Hepatocyte (in vitro differentiated cells): ENCODE measurements around the gene GPRIN1. TPM values are rescaled to one million over a fixed set of nuclear protein-coding genes. Genes with fewer than 3 reads are reported as not detected.

Experiments used
- DNase-seq: peaks from one replicate; pipeline ENCODE4 v3.0.0-alpha.2; 2016; ENCODE audit warnings: low spot score
- H2AFZ ChIP-seq: fragments of 200-600 bp; sonication (generic); 2 replicates; pipeline ENCODE4 v1.6.0; 2016; ENCODE audit warnings: antibody characterized with exemption, mild to moderate bottlenecking
- H3K27ac ChIP-seq: fragments of 200-600 bp; sonication (generic); 2 replicates; pipeline ENCODE4 v1.5.1; 2016; ENCODE audit warnings: mild to moderate bottlenecking
- H3K27me3 ChIP-seq: fragments of 200-600 bp; sonication (generic); 2 replicates; pipeline ENCODE4 v1.6.1; 2016
- H3K36me3 ChIP-seq: fragments of 200-600 bp; sonication (generic); replicated peaks from 2 replicates; pipeline ENCODE4 v1.5.1; 2016; ENCODE audit warnings: low read depth; ENCODE audit not compliant: insufficient read depth
- H3K4me1 ChIP-seq: fragments of 200-600 bp; sonication (generic); 2 replicates; pipeline ENCODE4 v1.5.1; 2016; ENCODE audit warnings: mild to moderate bottlenecking, moderate library complexity; ENCODE audit not compliant: insufficient read depth
- H3K4me2 ChIP-seq: fragments of 200-600 bp; sonication (generic); 2 replicates; pipeline ENCODE4 v1.6.0; 2016
- H3K4me3 ChIP-seq: fragments of 200-600 bp; sonication (generic); 2 replicates; pipeline ENCODE4 v1.5.1; 2016; ENCODE audit warnings: mild to moderate bottlenecking
- H3K79me2 ChIP-seq: fragments of 200-600 bp; sonication (generic); 2 replicates; pipeline ENCODE4 v1.6.0; 2017; ENCODE audit warnings: mild to moderate bottlenecking
- H3K9me2 ChIP-seq: fragments of 200-600 bp; sonication (generic); replicated peaks from 2 replicates; pipeline ENCODE4 v1.6.0; 2017; ENCODE audit warnings: mild to moderate bottlenecking; ENCODE audit not compliant: insufficient read depth
- H3K9me3 ChIP-seq: fragments of 200-600 bp; sonication (generic); 2 replicates; pipeline ENCODE4 v1.5.1; 2016; ENCODE audit warnings: low read depth, mild to moderate bottlenecking
- H4K20me1 ChIP-seq: fragments of 200-600 bp; sonication (generic); 2 replicates; pipeline ENCODE4 v1.6.0; 2016; ENCODE audit warnings: mild to moderate bottlenecking; ENCODE audit not compliant: insufficient read depth, poor library complexity, severe bottlenecking
- EZH2 ChIP-seq: fragments of 200-600 bp; sonication (generic); IDR thresholded peaks from 2 replicates; pipeline ENCODE4 v1.6.1; 2016; ENCODE audit warnings: antibody characterized with exemption, mild to moderate bottlenecking, borderline replicate concordance
- EZH2phosphoT487 ChIP-seq: fragments of 200-600 bp; sonication (generic); IDR thresholded peaks from one replicate; pipeline ENCODE4 v1.6.1; 2018; ENCODE audit warnings: antibody characterized with exemption, mild to moderate bottlenecking, low read depth, moderate library complexity; ENCODE audit not compliant: unreplicated experiment, severe bottlenecking
- WGBS: methylation state at CpG from one replicate; pipeline ENCODE4 v1.1.6; 2016; ENCODE audit warnings: low lambda C conversion rate; ENCODE audit errors: missing lambda C conversion rate; 5-methylcytosine and 5-hydroxymethylcytosine counted together
- polyA plus RNA-seq: library from polyadenylated mRNA; unstranded; fragments of >200 nt; fragmentation: Nextera tagmentation; extraction: Ambion mirVana; gene quantifications from 2 replicates; pipeline ENCODE4 v1.2.1, GENCODE V29; 2016
- total RNA-seq: library from RNA; depleted of rRNA; stranded (reverse); fragments of >200 nt; gene quantifications from 2 replicates; pipeline ENCODE4 v1.2.3, GENCODE V29; 2014
- TF ChIP-seq, protein P1 (sequence below): fragments of 200-600 bp; sonication (generic); IDR thresholded peaks from 2 replicates; pipeline ENCODE4 v1.5.1; 2016; ENCODE audit warnings: antibody characterized with exemption, mild to moderate bottlenecking; ENCODE audit not compliant: poor library complexity

Gene GPRIN1
- total and polyA plus RNA-seq, 2 experiments from 2014 or later, result 1.6 to 2.2 TPM

DNA sequence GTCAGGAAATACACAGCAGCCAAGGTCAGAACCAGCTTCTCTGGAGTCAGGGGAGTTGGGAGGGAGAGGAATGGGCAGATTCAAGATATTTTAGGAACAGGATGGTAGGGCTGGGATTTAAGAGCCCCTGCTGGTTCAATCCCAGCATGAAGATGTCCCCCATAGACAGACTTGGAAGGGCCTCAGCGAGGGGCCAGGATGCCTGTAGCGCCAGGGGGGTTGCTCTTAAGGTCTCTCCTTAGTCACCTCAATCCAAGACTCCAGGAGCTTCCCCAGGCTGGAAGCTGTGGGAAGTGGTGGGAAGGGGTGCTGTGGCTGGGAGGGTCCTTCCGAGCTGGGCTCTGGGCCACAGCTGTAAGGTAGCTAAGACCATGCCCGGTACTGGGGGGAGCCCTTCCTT, 29.3 kb upstream of the GPRIN1 start:
- 52% methylated on average over 4 of the region's 4 CpGs for WGBS
- H3K4me3 ChIP-seq, result no peak overlapping the region
- H2AFZ ChIP-seq, result no peak overlapping the region
- H3K27ac ChIP-seq, result no peak overlapping the region
- H4K20me1 ChIP-seq, result no peaks in the 10 kb centered on the region
- TF ChIP-seq EZH2 (no peak), EZH2phosphoT487 (no peak)
- TF ChIP-seq, protein P1, sequence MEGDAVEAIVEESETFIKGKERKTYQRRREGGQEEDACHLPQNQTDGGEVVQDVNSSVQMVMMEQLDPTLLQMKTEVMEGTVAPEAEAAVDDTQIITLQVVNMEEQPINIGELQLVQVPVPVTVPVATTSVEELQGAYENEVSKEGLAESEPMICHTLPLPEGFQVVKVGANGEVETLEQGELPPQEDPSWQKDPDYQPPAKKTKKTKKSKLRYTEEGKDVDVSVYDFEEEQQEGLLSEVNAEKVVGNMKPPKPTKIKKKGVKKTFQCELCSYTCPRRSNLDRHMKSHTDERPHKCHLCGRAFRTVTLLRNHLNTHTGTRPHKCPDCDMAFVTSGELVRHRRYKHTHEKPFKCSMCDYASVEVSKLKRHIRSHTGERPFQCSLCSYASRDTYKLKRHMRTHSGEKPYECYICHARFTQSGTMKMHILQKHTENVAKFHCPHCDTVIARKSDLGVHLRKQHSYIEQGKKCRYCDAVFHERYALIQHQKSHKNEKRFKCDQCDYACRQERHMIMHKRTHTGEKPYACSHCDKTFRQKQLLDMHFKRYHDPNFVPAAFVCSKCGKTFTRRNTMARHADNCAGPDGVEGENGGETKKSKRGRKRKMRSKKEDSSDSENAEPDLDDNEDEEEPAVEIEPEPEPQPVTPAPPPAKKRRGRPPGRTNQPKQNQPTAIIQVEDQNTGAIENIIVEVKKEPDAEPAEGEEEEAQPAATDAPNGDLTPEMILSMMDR, result no peak
- H3K4me2 ChIP-seq, result no peak overlapping the region
- no peaks in the 10 kb centered on the region for H3K36me3 ChIP-seq
- no peaks in the 10 kb centered on the region for H3K9me2 ChIP-seq
- H3K27me3 ChIP-seq, result peaks cover under 1% of the 10 kb centered on the region
- no peaks in the 10 kb centered on the region for H3K4me1 ChIP-seq
- no peaks in the 10 kb centered on the region for H3K79me2 ChIP-seq
- H3K9me3 ChIP-seq, result no peaks in the 10 kb centered on the region
- no peak for DNase-seq

DNA sequence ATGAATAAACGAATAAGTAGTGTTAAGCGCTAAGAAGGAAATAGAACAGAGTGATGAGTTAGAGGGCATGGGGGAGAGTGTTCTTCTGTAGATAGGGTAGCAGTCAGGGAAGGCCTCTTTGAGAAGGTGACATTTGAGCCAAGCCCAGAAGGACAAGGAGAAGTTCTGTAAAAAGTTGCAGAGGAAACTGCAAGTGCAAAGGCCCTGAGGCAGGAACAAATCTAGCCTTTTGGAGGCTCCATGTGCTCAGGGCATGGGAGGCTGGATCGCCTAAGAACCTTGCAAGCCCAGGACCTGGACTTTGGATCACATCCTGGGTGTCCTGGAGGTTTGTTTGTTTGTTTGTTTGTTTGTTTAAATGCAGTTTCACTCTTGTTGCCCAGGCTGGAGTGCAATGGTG, 28.5 kb upstream of the GPRIN1 start:
- peaks cover 8% of the 10 kb centered on the region for H3K27me3 ChIP-seq
- no peaks in the 10 kb centered on the region for H3K79me2 ChIP-seq
- no peak for DNase-seq
- 96% methylated on average over 3 of the region's 3 CpGs for WGBS
- H3K27ac ChIP-seq, result no peak overlapping the region
- H3K4me3 ChIP-seq, result no peak overlapping the region
- no peaks in the 10 kb centered on the region for H4K20me1 ChIP-seq
- H3K4me2 ChIP-seq, result no peak overlapping the region
- H2AFZ ChIP-seq, result no peak overlapping the region
- TF ChIP-seq, protein P1, result no peak
- TF ChIP-seq EZH2 (no peak), EZH2phosphoT487 (no peak)
- H3K9me3 ChIP-seq, result no peaks in the 10 kb centered on the region
- no peaks in the 10 kb centered on the region for H3K36me3 ChIP-seq
- H3K9me2 ChIP-seq, result no peaks in the 10 kb centered on the region
- H3K4me1 ChIP-seq, result no peaks in the 10 kb centered on the region

DNA sequence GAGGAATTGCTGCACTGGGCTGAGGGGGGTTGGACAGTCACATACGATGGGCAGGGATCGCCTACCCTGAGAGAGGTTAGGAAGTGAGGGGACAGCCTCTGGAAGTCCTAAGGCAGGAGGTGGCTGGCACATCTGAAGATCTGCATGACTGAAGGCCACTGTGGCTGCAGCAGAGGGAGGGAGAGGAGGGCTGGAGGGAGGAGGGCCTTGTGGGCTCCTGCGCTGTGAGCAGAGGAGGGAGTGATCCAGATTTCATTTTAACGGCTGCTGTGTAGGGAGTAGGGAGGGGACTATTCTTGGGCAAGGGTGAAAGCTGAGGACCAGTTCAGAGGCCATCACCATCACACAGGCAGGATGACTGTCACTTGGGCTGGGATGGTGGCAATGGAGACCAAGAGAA, 27.6 kb upstream of the GPRIN1 start:
- H4K20me1 ChIP-seq, result no peaks in the 10 kb centered on the region
- H3K79me2 ChIP-seq, result no peaks in the 10 kb centered on the region
- no peaks in the 10 kb centered on the region for H3K9me3 ChIP-seq
- H3K27me3 ChIP-seq, result peaks cover 17% of the 10 kb centered on the region
- no peak overlapping the region for H3K27ac ChIP-seq
- TF ChIP-seq EZH2phosphoT487 (no peak), EZH2 (no peak)
- TF ChIP-seq, protein P1, result no peak
- no peak overlapping the region for H3K4me2 ChIP-seq
- 62% methylated on average over 4 of the region's 4 CpGs for WGBS
- no peak overlapping the region for H2AFZ ChIP-seq
- H3K9me2 ChIP-seq, result no peaks in the 10 kb centered on the region
- no peaks in the 10 kb centered on the region for H3K4me1 ChIP-seq
- no peak overlapping the region for H3K4me3 ChIP-seq
- DNase-seq, result no peak
- no peaks in the 10 kb centered on the region for H3K36me3 ChIP-seq

DNA sequence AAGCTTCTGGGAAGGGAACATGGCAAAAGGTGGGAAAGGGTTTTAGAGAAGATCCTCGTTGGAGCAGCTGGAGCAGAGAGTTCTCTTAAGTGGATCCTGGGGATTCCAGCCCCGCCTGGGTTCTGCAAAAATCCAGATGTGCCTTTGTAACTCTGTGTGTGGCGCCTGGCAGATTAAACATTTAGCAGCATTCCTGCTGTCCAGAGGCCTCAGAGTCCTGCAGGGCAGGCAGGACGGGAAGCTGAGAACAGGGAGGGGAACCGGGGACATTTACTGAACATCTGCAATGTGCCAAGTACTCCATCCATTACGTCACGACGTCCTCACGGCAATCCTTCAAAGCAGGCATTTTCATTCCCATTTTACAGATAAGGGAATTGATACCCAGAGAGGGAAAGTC, 26.5 kb upstream of the GPRIN1 start:
- Histone ChIP-seq H3K4me2 (no peak overlapping the region), H3K36me3 (no peaks in the 10 kb centered on the region), H3K27me3 (peaks cover 24% of the 10 kb centered on the region), H3K4me3 (no peak overlapping the region), H3K9me2 (no peaks in the 10 kb centered on the region), H3K27ac (no peak overlapping the region), H3K4me1 (no peaks in the 10 kb centered on the region), H2AFZ (no peak overlapping the region), H3K79me2 (no peaks in the 10 kb centered on the region), H4K20me1 (no peaks in the 10 kb centered on the region), H3K9me3 (no peaks in the 10 kb centered on the region)
- TF ChIP-seq, protein P1, result no peak
- TF ChIP-seq EZH2phosphoT487 (no peak), EZH2 (no peak)
- WGBS, result 45% methylated on average over 9 of the region's 9 CpGs
- DNase-seq, result no peak
